Measurements from ENCODE around the gene RAB20. TPM values are rescaled to one million over a fixed set of nuclear protein-coding genes. Genes with fewer than 3 reads are reported as not detected.

RAB20 gene
- total and polyA plus RNA-seq, 9 of the 15 experiments (the other 6 are each of a cell fraction or from before 2014, with no cell fraction given) = 0.62 to 9.2 (median 5.4) TPM

DNA sequence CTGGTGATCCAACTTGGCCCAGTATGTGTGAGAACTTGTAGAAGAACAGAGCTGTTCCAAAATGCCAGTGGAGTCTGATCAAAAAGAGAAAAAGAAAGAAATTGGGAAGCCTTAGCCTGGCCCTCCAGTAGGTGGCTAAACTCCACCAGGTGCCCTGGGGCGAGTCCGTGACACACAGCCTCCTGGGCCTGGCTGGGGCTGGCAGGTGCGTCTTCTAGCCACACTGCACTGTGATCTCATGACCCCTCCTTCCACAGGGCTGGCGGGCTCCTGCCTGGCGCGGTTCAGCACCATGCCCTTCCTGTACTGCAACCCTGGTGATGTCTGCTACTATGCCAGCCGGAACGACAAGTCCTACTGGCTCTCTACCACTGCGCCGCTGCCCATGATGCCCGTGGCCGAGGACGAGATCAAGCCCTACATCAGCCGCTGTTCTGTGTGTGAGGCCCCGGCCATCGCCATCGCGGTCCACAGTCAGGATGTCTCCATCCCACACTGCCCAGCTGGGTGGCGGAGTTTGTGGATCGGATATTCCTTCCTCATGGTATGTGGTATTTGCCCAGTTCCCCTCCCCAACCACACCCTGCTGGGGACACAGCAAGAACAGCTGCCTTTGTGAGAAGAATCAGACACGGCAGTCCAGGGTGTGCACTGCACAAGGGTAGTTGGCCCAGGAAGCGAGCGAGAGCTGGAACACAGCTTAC, 53.7 kb downstream of the RAB20 start (continued):
- no peak for TF ChIP-seq POLR2B (IDR thresholded peaks at IDR 0.05; ENCODE audit: low read depth, partially characterized antibody)

DNA sequence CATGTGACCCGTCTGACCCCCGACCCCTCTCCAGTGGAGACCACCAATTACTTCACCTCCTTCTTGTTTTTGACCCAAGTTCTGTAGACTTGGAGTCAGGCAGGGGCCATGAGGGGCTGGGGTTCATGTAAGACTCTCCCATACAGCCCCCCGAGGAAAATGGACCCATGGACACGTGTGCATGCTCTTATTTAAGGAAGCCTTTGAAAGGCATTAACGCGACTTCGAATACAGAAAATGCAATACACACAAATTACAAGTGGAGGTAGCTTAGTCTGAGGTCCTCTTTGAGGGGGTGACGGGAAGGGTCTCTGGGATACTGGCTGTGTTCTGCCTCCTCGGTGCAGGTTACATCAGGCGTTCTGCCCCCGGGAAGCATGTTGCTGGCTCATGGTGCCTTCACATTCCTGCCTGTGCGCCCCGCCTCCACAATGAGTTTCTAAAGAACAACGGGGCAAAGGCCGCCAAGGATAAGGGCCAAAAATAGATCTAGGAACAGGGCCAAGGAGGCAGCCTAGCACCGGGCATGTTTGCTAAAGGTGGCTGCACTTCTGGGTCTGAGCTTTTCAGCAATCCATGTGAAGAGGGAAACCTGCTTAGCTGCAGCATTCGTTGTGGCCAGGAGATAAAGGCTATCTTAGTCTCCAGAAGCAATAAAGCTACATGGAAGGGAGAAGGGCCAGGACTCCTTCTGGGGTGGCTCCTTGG, 54.5 kb downstream of the RAB20 start:
- Histone ChIP-seq H3K27me3 (ENCODE audit: control insufficient read depth in 2 of 2, insufficient read depth in 2 of 2, low read length in 2 of 2) (no peaks in the 10 kb centered on the region), H3K4me2 (ENCODE audit: insufficient read depth, low read length) (peak overlapping the region; percentile 79), H4K20me1 (replicated peaks; ENCODE audit: control insufficient read depth, insufficient read depth, low read length) (no peaks in the 10 kb centered on the region), H2AFZ (ENCODE audit: low read depth, low read length) (peak overlapping the region; percentile 83), H3K9ac (ENCODE audit: insufficient read depth in 1 of 2, low read depth in 2 of 2, low read length in 2 of 2) (peak overlapping the region; percentile 70 to 77; a peak in 3 of 4 replicates), H3K27ac (ENCODE audit: extremely low read depth, low read depth, low read length) (peak overlapping the region; percentile 97), H3K4me3 (no peak overlapping the region), H3K79me2 (ENCODE audit: control insufficient read depth, insufficient read depth, low read length) (no peaks in the 10 kb centered on the region; the same call in 2 of the 3 replicates), H3K9me1 (ENCODE audit: control insufficient read depth, insufficient read depth, low read length) (peaks cover 3% of the 10 kb centered on the region), H3K4me1 (replicated peaks in 1 of 2; ENCODE audit: control insufficient read depth in 2 of 2, insufficient read depth in 2 of 2, low read length in 2 of 2) (peaks cover 71 to 77% of the 10 kb centered on the region in 2 experiments), H3K9me3 (replicated peaks; ENCODE audit: control insufficient read depth, insufficient read depth, low read depth, low read length) (no peaks in the 10 kb centered on the region), H3K36me3 (ENCODE audit: control insufficient read depth, insufficient read depth, low read length) (no peaks in the 10 kb centered on the region)
- POLR2A ChIA-PET = interaction anchor here (0.5 to 1.0 kb wide), 6 partner anchors 12 to 364 kb away, joined by 3 to 4 read pairs (median 3); no protein-coding TSS in a partner anchor
- intact Hi-C loops (cut with micrococcal nuclease) = loop anchor here (5.0 kb wide), 2 partner anchors 55 to 70 kb away; partner anchors contain the start of gene RAB20
- peak; percentile 97 for FAIRE-seq
- in situ Hi-C loops (cut with MboI) = no loop called here
- ATAC-seq = peak; percentile 67
- CTCF ChIA-PET (ENCODE audit: low intra/inter-chr PET ratio) = interaction anchor here (0.6 kb wide), 1 partner anchor 14 kb away, joined by 4 read pairs; no protein-coding TSS in a partner anchor
- peak; percentile 55 to 90 (median 71) for DNase-seq (ENCODE audit: extremely low read depth in 1 of 4, low spot score in 3 of 4)
- WGBS (ENCODE audit: insufficient coverage, low coverage, missing lambda C conversion rate) = 3% methylated on average over 13 of the region's 17 CpGs
- no TSS peak for BruUV-seq (replicated peaks)
- no peak for TF ChIP-seq CBX8 (IDR thresholded peaks at IDR 0.05; ENCODE audit: borderline replicate concordance, extremely low read depth, low read depth, low read length, poor library complexity, severe bottlenecking)
- no peak for TF ChIP-seq ZNF143 (CRISPR knock-in tag; IDR thresholded peaks at IDR 0.05)
- no peak for TF ChIP-seq ZNF197 (CRISPR knock-in tag; IDR thresholded peaks at IDR 0.05; ENCODE audit: low read depth)
- TF ChIP-seq KLF6 (CRISPR knock-in tag; IDR thresholded peaks at IDR 0.05; ENCODE audit: borderline replicate concordance) = no peak
- peak; percentile 93 for TF ChIP-seq TAL1 (IDR thresholded peaks at IDR 0.05)
- TF ChIP-seq ZNF766 (CRISPR knock-in tag; conservative IDR thresholded peaks at IDR 0.05) = peak; percentile 82; the same call in 1 of the 2 replicates
- TF ChIP-seq POLR2H (tag; IDR thresholded peaks at IDR 0.05; ENCODE audit: low read depth) = no peak
- peak; percentile 82 for TF ChIP-seq FOXM1 (IDR thresholded peaks at IDR 0.05; ENCODE audit: low read depth)
- TF ChIP-seq FOXM1 (CRISPR knock-in tag; IDR thresholded peaks at IDR 0.05; ENCODE audit: low read depth) = no peak
